Superior temporal gyrus (tissue), 1 donor: ENCODE data around the gene SH2D3A.
A peak's percentile ranks its signal among the peaks of the same experiment; 100 is the strongest.
"Not testable (repeated sequence)": the region's sequence is repeated elsewhere in the genome, so short reads cannot be mapped to it uniquely, and the experiment has no call there.

Experiments
- DNase-seq: peaks from one replicate; pipeline ENCODE4 v3.0.0-alpha.2; 2016; ENCODE audit errors: extremely low spot score

SH2D3A gene

GRCh38 chr19:6790194-6791128 is 23.2 kb upstream of the SH2D3A start:
- DNase-seq: no peak

GRCh38 chr19:6788896-6789295 is 21.7 kb upstream of the SH2D3A start:
- DNase-seq: no peak

GRCh38 chr19:6787393-6787792 is 20.2 kb upstream of the SH2D3A start:
- DNase-seq: no peak

GRCh38 chr19:6779206-6779605 is 12.0 kb upstream of the SH2D3A start:
- no peak for DNase-seq

- DNase-seq: no peak
Measured at GRCh38 chr19:6778386-6778785, 11.2 kb upstream of the SH2D3A start.

GRCh38 chr19:6777434-6777833 is 10.2 kb upstream of the SH2D3A start:
- DNase-seq: no peak

GRCh38 chr19:6776999-6777398 is 9.8 kb upstream of the SH2D3A start:
- no peak for DNase-seq

- DNase-seq: not testable (repeated sequence)
Measured at GRCh38 chr19:6776045-6776444, 8.8 kb upstream of the SH2D3A start.

GRCh38 chr19:6774821-6775707 is 7.8 kb upstream of the SH2D3A start:
- no peak for DNase-seq

GRCh38 chr19:6773323-6773931 is 6.2 kb upstream of the SH2D3A start:
- peak; percentile 10 for DNase-seq

- DNase-seq: no peak
Measured at GRCh38 chr19:6772866-6773322, 5.7 kb upstream of the SH2D3A start.

- no peak for DNase-seq
Measured at GRCh38 chr19:6772028-6772865, 5.0 kb upstream of the SH2D3A start, which contains the start of gene VAV1. TSS of gene VAV1 (plus strand) at chr19:6772708. CDS start at chr19:6772808, 100 bp downstream.

- DNase-seq: not testable (repeated sequence)
Measured at GRCh38 chr19:6771648-6772027, 4.4 kb upstream of the SH2D3A start.

- DNase-seq: no peak
Measured at GRCh38 chr19:6769006-6769619, 1.9 kb upstream of the SH2D3A start.

GRCh38 chr19:6768236-6768785 is 1.1 kb upstream of the SH2D3A start:
- no peak for DNase-seq

- no peak for DNase-seq
Measured at GRCh38 chr19:6767081-6767356, 216 bp downstream of the SH2D3A start.

- no peak for DNase-seq
Measured at GRCh38 chr19:6766357-6767080, 716 bp downstream of the SH2D3A start.

GRCh38 chr19:6765738-6766356 is 1.4 kb downstream of the SH2D3A start:
- DNase-seq: no peak

GRCh38 chr19:6762253-6762797 is 4.9 kb downstream of the SH2D3A start:
- not testable (repeated sequence) for DNase-seq
